WTC11 (cell line): Measurements from ENCODE around the gene SPEM2. TPM values are rescaled to one million over a fixed set of nuclear protein-coding genes. Genes with fewer than 3 reads are reported as not detected.

Source experiments
- ATAC-seq: fragments of 200-7000 bp; cut with Tn5 transposase; 2 replicates; pipeline ENCODE4 v1.10.0; 2021; ENCODE audit warnings: mild to moderate bottlenecking, moderate library complexity
- CTCF ChIA-PET: fragments of 300-600 bp; sonication (Branson Sonifier 250); formaldehyde crosslinking; loops from one replicate; lab custom pipeline; 2021; ENCODE audit warnings: antibody characterized with exemption; lab: Charles Lee
- POLR2A ChIA-PET: fragments of 350-600 bp; sonication (Branson Sonifier 250); formaldehyde crosslinking; loops from one replicate; lab custom pipeline; 2021; ENCODE audit warnings: antibody characterized with exemption; lab: Charles Lee
- DNase-seq: peaks from one replicate; pipeline ENCODE4 v3.0.0; 2021; ENCODE audit warnings: low spot score
- H3K27ac Mint-ChIP-seq: 2 replicates; pipeline ENCODE4 v1.8.0; 2021; ENCODE audit warnings: mixed read lengths
- H3K27me3 Mint-ChIP-seq: 2 replicates; pipeline ENCODE4 v1.8.0; 2021; ENCODE audit warnings: low read depth, mild to moderate bottlenecking, moderate library complexity, mixed read lengths
- H3K36me3 Mint-ChIP-seq: 2 replicates; pipeline ENCODE4 v1.8.0; 2021; ENCODE audit warnings: mixed read lengths
- H3K4me1 Mint-ChIP-seq: 2 replicates; pipeline ENCODE4 v1.8.0; 2022; ENCODE audit warnings: mixed read lengths
- H3K4me3 Mint-ChIP-seq: 2 replicates; pipeline ENCODE4 v1.8.0; 2021; ENCODE audit warnings: mild to moderate bottlenecking, moderate library complexity, mixed read lengths
- H3K9me3 Mint-ChIP-seq: 2 replicates; pipeline ENCODE4 v1.8.0; 2021; ENCODE audit warnings: mixed read lengths
- AR ChIP-seq: fragments of 250-450 bp; sonication (Bioruptor Pico); IDR thresholded peaks from 2 replicates; pipeline ENCODE4 v1.9.0; 2021; ENCODE audit warnings: mild to moderate bottlenecking
- ETV6 ChIP-seq: sonication (generic); formaldehyde crosslinking; IDR thresholded peaks from 2 replicates; pipeline ENCODE4 v1.8.1; 2022; ENCODE audit warnings: mild to moderate bottlenecking, missing genetic modification reagents
- FOXJ3 ChIP-seq: sonication (generic); formaldehyde crosslinking; IDR thresholded peaks from 2 replicates; pipeline ENCODE4 v1.9.0; 2021; ENCODE audit warnings: missing genetic modification reagents, mild to moderate bottlenecking, borderline replicate concordance
- HMGXB4 ChIP-seq: sonication (generic); formaldehyde crosslinking; IDR thresholded peaks from 2 replicates; pipeline ENCODE4 v1.8.1; 2023; ENCODE audit warnings: mild to moderate bottlenecking, moderate library complexity, missing genetic modification reagents
- IRF2 ChIP-seq: sonication (generic); formaldehyde crosslinking; IDR thresholded peaks from 2 replicates; pipeline ENCODE4 v1.8.0; 2022; ENCODE audit warnings: low read depth, missing genetic modification reagents, borderline replicate concordance
- JUN ChIP-seq: sonication (generic); formaldehyde crosslinking; IDR thresholded peaks from 2 replicates; pipeline ENCODE4 v1.8.0; 2023; ENCODE audit warnings: mild to moderate bottlenecking, missing genetic modification reagents
- NR1H2 ChIP-seq: sonication (generic); formaldehyde crosslinking; IDR thresholded peaks from 2 replicates; pipeline ENCODE4 v1.9.0; 2021; ENCODE audit warnings: mild to moderate bottlenecking, moderate library complexity, missing genetic modification reagents
- RELA ChIP-seq: sonication (generic); formaldehyde crosslinking; IDR thresholded peaks from 2 replicates; pipeline ENCODE4 v1.8.1; 2022; ENCODE audit warnings: missing genetic modification reagents, mild to moderate bottlenecking, borderline replicate concordance
- SMAD3 ChIP-seq: sonication (generic); formaldehyde crosslinking; IDR thresholded peaks from 2 replicates; pipeline ENCODE4 v1.8.0; 2022; ENCODE audit warnings: missing genetic modification reagents, mild to moderate bottlenecking, borderline replicate concordance
- SMAD4 ChIP-seq: sonication (generic); formaldehyde crosslinking; IDR thresholded peaks from 2 replicates; pipeline ENCODE4 v1.8.0; 2022; ENCODE audit warnings: mild to moderate bottlenecking, missing genetic modification reagents
- TEAD1 ChIP-seq: sonication (generic); formaldehyde crosslinking; IDR thresholded peaks from 2 replicates; pipeline ENCODE4 v1.8.0; 2022; ENCODE audit warnings: mild to moderate bottlenecking, missing genetic modification reagents
- USF1 ChIP-seq: sonication (generic); formaldehyde crosslinking; IDR thresholded peaks from 2 replicates; pipeline ENCODE4 v1.8.0; 2022; ENCODE audit warnings: mild to moderate bottlenecking, missing genetic modification reagents
- USF2 ChIP-seq: sonication (generic); formaldehyde crosslinking; IDR thresholded peaks from 2 replicates; pipeline ENCODE4 v1.8.1; 2023; ENCODE audit warnings: mild to moderate bottlenecking, missing genetic modification reagents, moderate library complexity
- ZBTB21 ChIP-seq: sonication (generic); formaldehyde crosslinking; IDR thresholded peaks from 2 replicates; pipeline ENCODE4 v1.8.1; 2023; ENCODE audit warnings: mild to moderate bottlenecking, missing genetic modification reagents, borderline replicate concordance
- ZNF138 ChIP-seq: sonication (generic); formaldehyde crosslinking; conservative IDR thresholded peaks from 2 replicates; pipeline ENCODE4 v1.8.1; 2022; ENCODE audit warnings: mild to moderate bottlenecking, moderate library complexity, missing genetic modification reagents
- ZNF232 ChIP-seq: sonication (generic); formaldehyde crosslinking; IDR thresholded peaks from 2 replicates; pipeline ENCODE4 v1.8.0; 2022; ENCODE audit warnings: mild to moderate bottlenecking, missing genetic modification reagents
- ZSCAN18 ChIP-seq: fragments of 250-450 bp; sonication (Bioruptor Pico); IDR thresholded peaks from 2 replicates; pipeline ENCODE4 v2.1.2; 2022; ENCODE audit warnings: mild to moderate bottlenecking, moderate library complexity
- total RNA-seq: library from RNA; stranded (reverse); gene quantifications from 3 replicates; pipeline ENCODE4 v1.2.3, GENCODE V29; 2021
- TF ChIP-seq, protein P1 (sequence below): fragments of 250-450 bp; sonication (Bioruptor Pico); IDR thresholded peaks from 2 replicates; pipeline ENCODE4 v1.9.0; 2021; ENCODE audit warnings: mild to moderate bottlenecking, borderline replicate concordance
- TF ChIP-seq, protein P2 (sequence below): sonication (generic); formaldehyde crosslinking; IDR thresholded peaks from 2 replicates; pipeline ENCODE4 v1.8.1; 2022; ENCODE audit warnings: mild to moderate bottlenecking, missing genetic modification reagents, moderate library complexity, borderline replicate concordance

Gene SPEM2
- total RNA-seq, 1 experiment from 2014 or later: 0.13 TPM

DNA sequence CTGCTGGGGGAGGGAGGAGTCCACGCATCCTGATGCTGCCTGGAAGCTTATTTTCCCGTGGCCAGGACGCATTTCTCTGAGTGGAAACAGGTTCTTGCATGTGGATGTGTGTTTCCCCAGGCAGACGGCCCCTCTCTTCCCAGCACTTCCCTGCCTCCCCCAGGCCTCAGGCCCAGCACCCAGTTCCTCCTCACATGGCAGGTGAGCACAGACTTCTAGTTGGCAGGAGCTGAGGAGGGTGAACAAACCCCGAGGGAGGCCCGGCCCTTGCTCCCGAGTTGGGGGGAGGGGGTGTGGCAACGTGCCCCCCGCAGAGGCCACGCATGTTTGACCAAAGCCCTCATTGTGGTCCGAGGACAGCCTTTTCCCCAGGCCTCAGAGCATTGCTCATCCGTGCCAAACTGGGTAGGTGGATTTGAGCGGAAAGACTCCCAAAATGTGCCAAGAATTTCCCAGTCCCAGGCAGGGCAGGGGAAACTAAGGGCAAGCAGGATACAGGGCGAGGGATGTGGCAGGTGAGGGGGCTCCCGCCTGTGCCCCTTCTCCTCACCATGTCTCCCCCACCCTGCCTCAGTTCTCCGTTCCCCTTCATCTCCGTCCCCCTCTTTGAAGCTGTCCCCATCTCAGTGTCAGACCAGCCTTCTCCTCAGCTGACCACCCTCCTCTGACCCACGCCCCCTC lies 6.8 kb upstream of the SPEM2 start (continued):
- TF ChIP-seq, protein P1, sequence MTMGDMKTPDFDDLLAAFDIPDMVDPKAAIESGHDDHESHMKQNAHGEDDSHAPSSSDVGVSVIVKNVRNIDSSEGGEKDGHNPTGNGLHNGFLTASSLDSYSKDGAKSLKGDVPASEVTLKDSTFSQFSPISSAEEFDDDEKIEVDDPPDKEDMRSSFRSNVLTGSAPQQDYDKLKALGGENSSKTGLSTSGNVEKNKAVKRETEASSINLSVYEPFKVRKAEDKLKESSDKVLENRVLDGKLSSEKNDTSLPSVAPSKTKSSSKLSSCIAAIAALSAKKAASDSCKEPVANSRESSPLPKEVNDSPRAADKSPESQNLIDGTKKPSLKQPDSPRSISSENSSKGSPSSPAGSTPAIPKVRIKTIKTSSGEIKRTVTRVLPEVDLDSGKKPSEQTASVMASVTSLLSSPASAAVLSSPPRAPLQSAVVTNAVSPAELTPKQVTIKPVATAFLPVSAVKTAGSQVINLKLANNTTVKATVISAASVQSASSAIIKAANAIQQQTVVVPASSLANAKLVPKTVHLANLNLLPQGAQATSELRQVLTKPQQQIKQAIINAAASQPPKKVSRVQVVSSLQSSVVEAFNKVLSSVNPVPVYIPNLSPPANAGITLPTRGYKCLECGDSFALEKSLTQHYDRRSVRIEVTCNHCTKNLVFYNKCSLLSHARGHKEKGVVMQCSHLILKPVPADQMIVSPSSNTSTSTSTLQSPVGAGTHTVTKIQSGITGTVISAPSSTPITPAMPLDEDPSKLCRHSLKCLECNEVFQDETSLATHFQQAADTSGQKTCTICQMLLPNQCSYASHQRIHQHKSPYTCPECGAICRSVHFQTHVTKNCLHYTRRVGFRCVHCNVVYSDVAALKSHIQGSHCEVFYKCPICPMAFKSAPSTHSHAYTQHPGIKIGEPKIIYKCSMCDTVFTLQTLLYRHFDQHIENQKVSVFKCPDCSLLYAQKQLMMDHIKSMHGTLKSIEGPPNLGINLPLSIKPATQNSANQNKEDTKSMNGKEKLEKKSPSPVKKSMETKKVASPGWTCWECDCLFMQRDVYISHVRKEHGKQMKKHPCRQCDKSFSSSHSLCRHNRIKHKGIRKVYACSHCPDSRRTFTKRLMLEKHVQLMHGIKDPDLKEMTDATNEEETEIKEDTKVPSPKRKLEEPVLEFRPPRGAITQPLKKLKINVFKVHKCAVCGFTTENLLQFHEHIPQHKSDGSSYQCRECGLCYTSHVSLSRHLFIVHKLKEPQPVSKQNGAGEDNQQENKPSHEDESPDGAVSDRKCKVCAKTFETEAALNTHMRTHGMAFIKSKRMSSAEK (CRISPR knock-in tag): no peak
- TF ChIP-seq JUN (CRISPR knock-in tag): no peak
- TF ChIP-seq USF1 (CRISPR knock-in tag): no peak
- TF ChIP-seq FOXJ3 (CRISPR knock-in tag): no peak

- POLR2A ChIA-PET: interaction anchor here (0.7 to 1.1 kb wide), 3 partner anchors 9 to 21 kb away, joined by 3 read pairs; no protein-coding TSS in a partner anchor
- Mint-ChIP-seq H3K4me3 (no peak within 1 kb of the TSS), H3K27me3 (no peaks in the 10 kb centered on the region), H3K4me1 (peaks cover 15% of the 10 kb centered on the region), H3K36me3 (peaks cover 15% of the 10 kb centered on the region; the same call in 1 of the 2 replicates), H3K9me3 (no peaks in the 10 kb centered on the region), H3K27ac (no peak within 1 kb of the TSS)
- no peak for DNase-seq
- CTCF ChIA-PET: interaction anchor here (0.6 to 2.0 kb wide), 10 partner anchors 11 to 140 kb away, joined by 3 to 7 read pairs (median 4); partner anchors contain the start of genes PLSCR3, TMEM102 and TMEM256
- no peak; the same call in 1 of the 2 replicates for ATAC-seq
- TF ChIP-seq ZSCAN18 (no peak), ZNF232 (no peak), ZBTB21 (CRISPR knock-in tag) (no peak), JUN (CRISPR knock-in tag) (no peak), AR (CRISPR knock-in tag) (no peak), USF2 (CRISPR knock-in tag) (no peak), TEAD1 (CRISPR knock-in tag) (no peak), SMAD3 (CRISPR knock-in tag) (no peak), NR1H2 (CRISPR knock-in tag) (no peak), RELA (CRISPR knock-in tag) (no peak), ZNF138 (CRISPR knock-in tag) (no peak), HMGXB4 (CRISPR knock-in tag) (no peak), SMAD4 (no peak), ETV6 (no peak), IRF2 (CRISPR knock-in tag) (no peak)
- TF ChIP-seq, protein P2, sequence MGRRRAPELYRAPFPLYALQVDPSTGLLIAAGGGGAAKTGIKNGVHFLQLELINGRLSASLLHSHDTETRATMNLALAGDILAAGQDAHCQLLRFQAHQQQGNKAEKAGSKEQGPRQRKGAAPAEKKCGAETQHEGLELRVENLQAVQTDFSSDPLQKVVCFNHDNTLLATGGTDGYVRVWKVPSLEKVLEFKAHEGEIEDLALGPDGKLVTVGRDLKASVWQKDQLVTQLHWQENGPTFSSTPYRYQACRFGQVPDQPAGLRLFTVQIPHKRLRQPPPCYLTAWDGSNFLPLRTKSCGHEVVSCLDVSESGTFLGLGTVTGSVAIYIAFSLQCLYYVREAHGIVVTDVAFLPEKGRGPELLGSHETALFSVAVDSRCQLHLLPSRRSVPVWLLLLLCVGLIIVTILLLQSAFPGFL (CRISPR knock-in tag): no peak
Measured at GRCh38 chr17:7419819-7420610, 5.4 kb upstream of the SPEM2 start, which contains the start of gene SPEM1. SPEM1 (plus strand) TSS chr17:7420324; CDS start chr17:7420385, 61 bp downstream.
